Measurements from ENCODE around the gene UNG.

Gene UNG

DNA sequence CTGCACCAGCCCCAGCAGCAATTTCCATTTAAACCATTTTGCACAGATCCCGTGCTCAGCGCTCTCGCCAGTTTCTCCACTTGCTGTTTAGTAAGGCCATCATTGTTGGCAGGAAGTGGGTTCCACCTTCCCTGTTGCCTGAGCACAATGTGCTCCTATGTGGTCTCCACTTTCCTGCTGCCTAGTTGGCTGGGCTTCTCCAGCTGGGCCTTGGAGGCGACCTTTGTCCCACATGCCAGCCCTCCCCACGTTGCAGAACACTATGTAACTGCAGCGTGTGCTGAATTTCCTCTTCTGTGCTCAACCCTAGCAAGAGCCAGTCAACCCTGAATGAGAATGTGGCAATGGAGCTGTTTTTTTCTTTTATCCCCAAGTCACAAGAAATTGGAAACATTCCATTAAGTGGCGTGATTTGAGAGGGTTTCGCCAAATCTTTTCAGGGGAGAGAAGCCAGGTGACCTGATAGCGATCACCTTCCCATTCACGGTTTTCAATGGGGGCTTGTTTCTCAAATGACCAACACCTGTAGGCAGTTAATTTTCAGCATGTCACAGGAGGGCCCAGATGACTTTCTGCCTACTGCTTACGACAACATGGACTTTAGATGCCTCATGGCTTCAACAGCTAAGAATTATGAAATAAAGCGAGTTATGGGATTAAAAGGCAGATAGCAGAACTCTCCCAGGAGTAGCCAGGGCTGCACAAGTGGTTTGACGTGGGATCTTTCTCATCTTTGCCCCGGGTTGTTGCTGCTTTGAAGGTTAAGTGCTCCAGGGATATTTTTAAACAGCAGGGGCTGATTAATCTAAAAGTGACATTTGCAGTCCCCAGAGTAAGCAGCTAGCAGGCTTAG is 18.6 kb downstream of the UNG start, which contains the start of gene ACACB:
Gene ACACB (plus strand): TSS at position 830 of the 853 bp plus-strand sequence. CDS start 22,819 bp downstream, outside the sequence.
- in situ Hi-C loops (cut with HindIII; ENCODE audit: low sequenced_read_pairs): loop anchor here (25.0 kb wide), 1 partner anchor 271 kb away; no protein-coding TSS in a partner anchor
- DNase-seq (ENCODE audit: low read depth): no peak
- TF ChIP-seq, protein P1, sequence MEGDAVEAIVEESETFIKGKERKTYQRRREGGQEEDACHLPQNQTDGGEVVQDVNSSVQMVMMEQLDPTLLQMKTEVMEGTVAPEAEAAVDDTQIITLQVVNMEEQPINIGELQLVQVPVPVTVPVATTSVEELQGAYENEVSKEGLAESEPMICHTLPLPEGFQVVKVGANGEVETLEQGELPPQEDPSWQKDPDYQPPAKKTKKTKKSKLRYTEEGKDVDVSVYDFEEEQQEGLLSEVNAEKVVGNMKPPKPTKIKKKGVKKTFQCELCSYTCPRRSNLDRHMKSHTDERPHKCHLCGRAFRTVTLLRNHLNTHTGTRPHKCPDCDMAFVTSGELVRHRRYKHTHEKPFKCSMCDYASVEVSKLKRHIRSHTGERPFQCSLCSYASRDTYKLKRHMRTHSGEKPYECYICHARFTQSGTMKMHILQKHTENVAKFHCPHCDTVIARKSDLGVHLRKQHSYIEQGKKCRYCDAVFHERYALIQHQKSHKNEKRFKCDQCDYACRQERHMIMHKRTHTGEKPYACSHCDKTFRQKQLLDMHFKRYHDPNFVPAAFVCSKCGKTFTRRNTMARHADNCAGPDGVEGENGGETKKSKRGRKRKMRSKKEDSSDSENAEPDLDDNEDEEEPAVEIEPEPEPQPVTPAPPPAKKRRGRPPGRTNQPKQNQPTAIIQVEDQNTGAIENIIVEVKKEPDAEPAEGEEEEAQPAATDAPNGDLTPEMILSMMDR (IDR thresholded peaks at IDR 0.05; ENCODE audit: low read depth, low read length, missing control alignments): no peak
- H3K4me3 ChIP-seq (ENCODE audit: low read depth, low read length): no peak within 1 kb of the TSS

DNA sequence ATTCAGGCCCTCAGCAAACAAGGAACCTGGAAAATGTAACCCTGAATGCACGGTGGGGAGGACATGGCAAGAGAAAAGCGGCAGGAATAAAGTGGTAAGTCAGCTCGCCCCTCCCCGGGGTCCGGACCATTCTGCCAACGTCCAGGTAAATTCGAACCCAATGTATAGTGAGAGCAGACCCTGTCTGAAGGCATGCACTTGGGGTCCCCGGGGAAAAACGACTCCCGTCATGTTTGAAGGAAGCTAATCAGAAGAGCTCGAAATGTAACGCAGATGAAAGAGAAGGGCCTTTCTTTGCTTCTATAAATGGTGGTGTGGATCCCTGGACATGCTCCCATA is 19.2 kb downstream of the UNG start:
- TF ChIP-seq, protein P1 (IDR thresholded peaks at IDR 0.05; ENCODE audit: low read depth, low read length, missing control alignments): no peak
- in situ Hi-C loops (cut with HindIII; ENCODE audit: low sequenced_read_pairs): loop anchor here (25.0 kb wide), 1 partner anchor 271 kb away; no protein-coding TSS in a partner anchor
- no peak overlapping the region for H3K4me3 ChIP-seq (ENCODE audit: low read depth, low read length)
- no peak for DNase-seq (ENCODE audit: low read depth)

DNA sequence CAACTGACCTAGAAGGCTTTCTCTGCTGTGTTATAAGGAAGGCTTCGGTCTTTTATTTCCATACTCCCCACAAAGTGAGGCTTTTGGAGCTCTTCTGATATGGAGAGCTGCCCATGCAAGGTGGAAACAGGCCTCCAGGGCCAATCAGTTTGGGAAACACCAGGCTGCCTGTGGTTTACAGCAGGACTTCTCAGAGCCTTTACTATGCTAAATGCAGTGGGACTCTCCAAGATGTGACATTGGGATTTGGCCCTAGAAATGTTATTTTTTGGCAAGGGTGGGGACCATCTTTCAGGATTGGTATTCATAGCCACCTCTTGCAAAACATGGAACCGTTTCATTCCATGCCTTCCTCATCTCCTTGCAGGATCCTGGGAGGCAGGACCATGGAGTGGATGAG is 22.7 kb downstream of the UNG start:
- H3K4me3 ChIP-seq (ENCODE audit: low read depth, low read length): no peak overlapping the region
- TF ChIP-seq, protein P1 (IDR thresholded peaks at IDR 0.05; ENCODE audit: low read depth, low read length, missing control alignments): no peak
- in situ Hi-C loops (cut with HindIII; ENCODE audit: low sequenced_read_pairs): loop anchor here (25.0 kb wide), 1 partner anchor 267 kb away; no protein-coding TSS in a partner anchor
- no peak for DNase-seq (ENCODE audit: low read depth)

DNA sequence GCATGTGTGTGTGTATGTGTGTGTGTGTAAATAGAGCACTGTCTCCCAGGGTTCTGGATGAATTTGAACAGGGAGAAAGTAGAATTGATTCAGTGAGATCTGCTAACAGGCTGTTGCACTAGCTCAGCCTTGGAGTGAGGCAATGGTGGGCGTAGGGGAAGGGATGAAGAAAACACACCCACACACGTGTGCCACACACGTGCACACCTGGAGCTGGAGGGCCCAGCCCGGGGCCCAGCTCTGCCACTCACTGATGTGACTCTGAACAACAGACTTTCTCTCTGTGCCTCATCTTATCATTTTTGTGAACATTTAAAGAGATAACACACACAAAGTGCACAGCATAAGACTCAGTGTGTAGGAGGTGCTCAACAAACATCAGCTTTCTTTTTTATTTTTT is 23.2 kb downstream of the UNG start:
- TF ChIP-seq, protein P1 (IDR thresholded peaks at IDR 0.05; ENCODE audit: low read depth, low read length, missing control alignments): no peak

DNA sequence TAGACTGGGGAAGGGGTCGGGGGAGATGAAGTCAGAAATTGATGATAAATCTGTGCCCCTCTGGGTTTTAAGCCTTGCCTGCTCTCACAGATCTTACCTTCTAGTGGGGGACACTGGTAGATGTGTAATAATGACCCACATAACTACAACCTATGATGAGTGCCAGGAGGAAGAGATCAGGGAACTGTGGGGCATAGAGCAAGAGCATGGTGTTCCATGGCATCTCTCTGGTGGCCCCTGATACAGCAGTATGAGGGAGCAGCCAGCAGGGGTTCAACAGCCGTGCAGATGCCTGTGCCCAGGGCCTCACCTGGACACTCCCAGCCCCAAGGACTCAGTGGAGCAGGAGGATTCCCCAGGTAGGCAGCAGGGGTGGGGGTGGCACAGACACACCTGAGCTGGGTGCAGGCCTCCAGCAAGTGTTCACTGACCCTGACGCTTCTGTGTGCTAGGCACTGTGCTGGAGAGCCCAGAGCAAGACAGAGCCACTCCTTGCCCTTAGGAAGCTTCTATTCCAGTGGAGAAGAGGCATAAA is 24.0 kb downstream of the UNG start:
- H3K4me3 ChIP-seq (ENCODE audit: low read depth, low read length): no peak overlapping the region
- in situ Hi-C loops (cut with HindIII; ENCODE audit: low sequenced_read_pairs): loop anchor here (25.0 kb wide), 1 partner anchor 266 kb away; no protein-coding TSS in a partner anchor
- TF ChIP-seq, protein P1 (IDR thresholded peaks at IDR 0.05; ENCODE audit: low read depth, low read length, missing control alignments): no peak
- no peak for DNase-seq (ENCODE audit: low read depth)

More for the DNA sequence above, 23.2 kb downstream of the UNG start:
- DNase-seq (ENCODE audit: low read depth): no peak
- in situ Hi-C loops (cut with HindIII; ENCODE audit: low sequenced_read_pairs): loop anchor here (25.0 kb wide), 1 partner anchor 267 kb away; no protein-coding TSS in a partner anchor
- H3K4me3 ChIP-seq (ENCODE audit: low read depth, low read length): no peak overlapping the region

DNA sequence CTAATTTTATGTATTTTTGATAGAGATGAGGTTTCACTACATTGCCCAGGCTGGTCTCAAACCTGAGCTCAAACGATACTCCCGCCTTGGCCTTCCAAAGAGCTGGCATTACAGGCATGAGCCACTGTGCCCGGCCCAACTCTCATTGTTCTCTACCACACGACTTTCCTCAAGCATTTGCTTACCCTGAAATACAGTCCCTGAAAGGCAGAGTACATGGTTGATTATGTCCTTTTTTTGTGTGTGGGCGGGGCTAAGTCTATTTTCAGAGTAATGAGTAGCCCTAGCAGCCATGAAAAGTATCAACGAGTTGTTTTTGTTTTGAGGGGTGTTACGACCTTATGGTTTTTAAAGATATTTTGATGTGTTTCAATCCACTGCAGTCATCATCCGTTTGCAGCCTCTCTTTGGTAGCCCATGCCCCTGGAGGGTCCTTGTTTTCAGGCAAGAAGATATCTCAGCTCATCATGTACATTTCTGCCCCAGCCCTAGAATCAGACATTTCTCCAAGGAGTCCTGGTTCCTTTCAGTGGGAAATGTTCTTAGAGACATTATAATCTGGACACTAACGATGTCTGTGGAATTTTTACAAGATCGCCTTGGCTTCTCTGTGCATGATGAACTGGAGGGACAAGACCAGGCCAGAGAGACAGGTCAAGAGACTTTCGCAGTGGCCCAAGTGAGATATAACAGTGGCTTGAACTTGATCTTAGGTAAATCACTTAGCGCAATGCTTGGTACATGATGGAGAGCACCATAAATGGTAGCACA is 27.7 kb downstream of the UNG start:
- H3K4me3 ChIP-seq (ENCODE audit: low read depth, low read length): no peak overlapping the region
- no peak for DNase-seq (ENCODE audit: low read depth)
- in situ Hi-C loops (cut with HindIII; ENCODE audit: low sequenced_read_pairs): loop anchor here (25.0 kb wide), 1 partner anchor 262 kb away; no protein-coding TSS in a partner anchor
- TF ChIP-seq, protein P1 (IDR thresholded peaks at IDR 0.05; ENCODE audit: low read depth, low read length, missing control alignments): no peak

Data from astrocyte of the cerebellum (primary cell).